Activated CD8-positive, alpha-beta memory T cell treated with anti-CD3 and anti-CD28 coated beads, Interleukin-2, amount 50 U/mL, for 48 hours (primary cell): ENCODE measurements around the gene IL5RA.

Experiments
- DNase-seq: peaks from one replicate; pipeline ENCODE4 v3.0.0-alpha.2; 2020

Gene IL5RA

GRCh38 chr3:3059645-3060044, 50.5 kb downstream of the IL5RA start:
- no peak for DNase-seq

GRCh38 chr3:3053974-3054373, 56.2 kb downstream of the IL5RA start:
- DNase-seq, result no peak

- DNase-seq, result no peak
Observed at GRCh38 chr3:3038201-3038991, 71.8 kb downstream of the IL5RA start.

- no peak for DNase-seq
Observed at GRCh38 chr3:3037156-3037555, 73.0 kb downstream of the IL5RA start.

GRCh38 chr3:3031326-3031725, 78.8 kb downstream of the IL5RA start:
- no peak for DNase-seq

- no peak for DNase-seq
Observed at GRCh38 chr3:3027976-3028567, 82.1 kb downstream of the IL5RA start.

GRCh38 chr3:3023111-3023745, 86.9 kb downstream of the IL5RA start:
- DNase-seq, result no peak

- no peak for DNase-seq
Observed at GRCh38 chr3:3020209-3020608, 90.0 kb downstream of the IL5RA start.
